ENCODE measurements around the gene GPX4. TPM values are rescaled to one million over a fixed set of nuclear protein-coding genes. Genes with fewer than 3 reads are reported as not detected.

The GPX4 gene
- total RNA-seq, 4 donors from 2014 or later, result 338 to 386 (median 375) TPM

- DNase-seq (ENCODE audit: extremely low spot score), result no peak
- Histone ChIP-seq H3K36me3 (no peaks in the 10 kb centered on the region), H3K9me3 (no peaks in the 10 kb centered on the region), H3K27me3 (peaks cover 0 to 34% (median 0%) of the 10 kb centered on the region in 4 donors), H3K27ac (replicated peaks in 1 of 4) (no peak overlapping the region), H3K4me3 (no peak overlapping the region), H3K4me1 (peaks cover 5 to 11% (median 8%) of the 10 kb centered on the region in 4 donors)
- no peak for TF ChIP-seq EP300 (IDR thresholded peaks at IDR 0.05)
- no peak for TF ChIP-seq POLR2AphosphoS5 (IDR thresholded peaks at IDR 0.05)
- TF ChIP-seq POLR2A (IDR thresholded peaks at IDR 0.05; ENCODE audit: low read depth), result no peak
- WGBS, result 69% methylated on average over 16 of the region's 16 CpGs
- intact Hi-C loops (cut with DNase I), result no loop called here
Measured at GRCh38 chr19:1076951-1077350, 26.8 kb upstream of the GPX4 start.

- no peak overlapping the region for H3K4me3 ChIP-seq
- H3K27me3 ChIP-seq, result peaks cover 0 to 33% (median 0%) of the 10 kb centered on the region in 4 donors
- DNase-seq (ENCODE audit: extremely low spot score), result no peak
- H3K4me1 ChIP-seq, result peaks cover 9 to 19% (median 17%) of the 10 kb centered on the region in 4 donors
- no peaks in the 10 kb centered on the region for H3K36me3 ChIP-seq
- H3K27ac ChIP-seq (replicated peaks in 1 of 4), result no peak overlapping the region
- no peak for TF ChIP-seq CTCF (IDR thresholded peaks at IDR 0.05)
- no peak for TF ChIP-seq POLR2AphosphoS5 (IDR thresholded peaks at IDR 0.05)
- no peak for TF ChIP-seq POLR2A (IDR thresholded peaks at IDR 0.05; ENCODE audit: low read depth)
- TF ChIP-seq EP300 (IDR thresholded peaks at IDR 0.05), result no peak
- intact Hi-C loops (cut with DNase I), result no loop called here
- 89% methylated on average over 26 of the region's 45 CpGs for WGBS
- H3K9me3 ChIP-seq, result no peaks in the 10 kb centered on the region
Measured at GRCh38 chr19:1079566-1080111, 24.2 kb upstream of the GPX4 start.

- no peaks in the 10 kb centered on the region for H3K9me3 ChIP-seq
- no peak for DNase-seq (ENCODE audit: extremely low spot score)
- WGBS, result 94% methylated on average over 29 of the region's 50 CpGs
- TF ChIP-seq EP300 (IDR thresholded peaks at IDR 0.05) (no peak), POLR2AphosphoS5 (IDR thresholded peaks at IDR 0.05) (no peak), CTCF (IDR thresholded peaks at IDR 0.05) (no peak), POLR2A (IDR thresholded peaks at IDR 0.05; ENCODE audit: low read depth) (no peak)
- peaks cover 5 to 19% (median 17%) of the 10 kb centered on the region in 4 donors for H3K4me1 ChIP-seq
- H3K4me3 ChIP-seq, result no peak overlapping the region
- no peak overlapping the region for H3K27ac ChIP-seq (replicated peaks in 1 of 4)
- peaks cover 0 to 1% (median 0%) of the 10 kb centered on the region in 4 donors for H3K36me3 ChIP-seq
- intact Hi-C loops (cut with DNase I), result no loop called here
- peaks cover 0 to 33% (median 0%) of the 10 kb centered on the region in 4 donors for H3K27me3 ChIP-seq
Measured at GRCh38 chr19:1080360-1081161, 23.2 kb upstream of the GPX4 start.

GRCh38 chr19:1081301-1082164 lies 22.3 kb upstream of the GPX4 start:
- no peak for DNase-seq (ENCODE audit: extremely low spot score)
- H3K4me1 ChIP-seq, result peaks cover 5 to 19% (median 17%) of the 10 kb centered on the region in 4 donors
- H3K9me3 ChIP-seq, result no peaks in the 10 kb centered on the region
- peaks cover 0 to 9% (median 7%) of the 10 kb centered on the region in 4 donors for H3K36me3 ChIP-seq
- WGBS, result 70% methylated on average over 36 of the region's 58 CpGs
- TF ChIP-seq POLR2A (IDR thresholded peaks at IDR 0.05; ENCODE audit: low read depth) (no peak), CTCF (IDR thresholded peaks at IDR 0.05) (no peak), EP300 (IDR thresholded peaks at IDR 0.05) (no peak), POLR2AphosphoS5 (IDR thresholded peaks at IDR 0.05) (no peak)
- H3K27me3 ChIP-seq, result peaks cover 0 to 33% (median 0%) of the 10 kb centered on the region in 4 donors
- H3K4me3 ChIP-seq, result peak overlapping the region in 1 of 4 donors; percentile 22
- intact Hi-C loops (cut with DNase I), result no loop called here
- H3K27ac ChIP-seq (replicated peaks in 1 of 4), result no peak overlapping the region
